Measurements from ENCODE around the gene CLCN4. TPM values are rescaled to one million over a fixed set of nuclear protein-coding genes. Genes with fewer than 3 reads are reported as not detected.

Gene CLCN4
- total and polyA plus RNA-seq, 8 donors: 4.4 to 11.8 (median 5.9) TPM

- Histone ChIP-seq H3K9me3 (no peaks in the 10 kb centered on the region), H3K4me3 (no peak overlapping the region), H3K4me1 (no peaks in the 10 kb centered on the region), H3K27me3 (no peaks in the 10 kb centered on the region), H3K36me3 (no peaks in the 10 kb centered on the region), H3K27ac (no peak overlapping the region)
- intact Hi-C loops (cut with DNase I): no loop called here
- no peak for DNase-seq
- ATAC-seq: no peak
- TF ChIP-seq CTCF (IDR thresholded peaks at IDR 0.05): no peak
Observed at GRCh38 chrX:10213716-10214115, 56.9 kb downstream of the CLCN4 start.

- no peak for TF ChIP-seq CTCF (IDR thresholded peaks at IDR 0.05)
- ATAC-seq (peak; percentile 67), DNase-seq (no peak)
- no peaks in the 10 kb centered on the region for H3K27me3 ChIP-seq
- no peaks in the 10 kb centered on the region for H3K36me3 ChIP-seq
- H3K4me1 ChIP-seq: no peaks in the 10 kb centered on the region
- H3K4me3 ChIP-seq: no peak overlapping the region
- H3K9me3 ChIP-seq: no peaks in the 10 kb centered on the region
- no peak overlapping the region for H3K27ac ChIP-seq
- intact Hi-C loops (cut with DNase I): no loop called here
Observed at GRCh38 chrX:10216208-10216607, 59.4 kb downstream of the CLCN4 start.

- Histone ChIP-seq H3K36me3 (no peaks in the 10 kb centered on the region), H3K9me3 (no peaks in the 10 kb centered on the region), H3K27me3 (no peaks in the 10 kb centered on the region), H3K27ac (no peak overlapping the region), H3K4me1 (no peaks in the 10 kb centered on the region), H3K4me3 (no peak overlapping the region)
- TF ChIP-seq CTCF (IDR thresholded peaks at IDR 0.05): no peak
- intact Hi-C loops (cut with DNase I): no loop called here
- no peak for ATAC-seq
- no peak for DNase-seq
Observed at GRCh38 chrX:10217198-10217597, 60.4 kb downstream of the CLCN4 start.

GRCh38 chrX:10221651-10222050, 64.9 kb downstream of the CLCN4 start:
- no peak overlapping the region for H3K4me3 ChIP-seq
- no peak for ATAC-seq
- no peak for DNase-seq
- H3K36me3 ChIP-seq: no peaks in the 10 kb centered on the region
- H3K27me3 ChIP-seq: no peaks in the 10 kb centered on the region
- H3K4me1 ChIP-seq: no peaks in the 10 kb centered on the region
- intact Hi-C loops (cut with DNase I): no loop called here
- no peak for TF ChIP-seq CTCF (IDR thresholded peaks at IDR 0.05)
- no peaks in the 10 kb centered on the region for H3K9me3 ChIP-seq
- no peak overlapping the region for H3K27ac ChIP-seq

GRCh38 chrX:10223276-10223675, 66.5 kb downstream of the CLCN4 start:
- Histone ChIP-seq H3K4me1 (no peaks in the 10 kb centered on the region), H3K9me3 (no peaks in the 10 kb centered on the region), H3K27me3 (no peaks in the 10 kb centered on the region), H3K36me3 (no peaks in the 10 kb centered on the region), H3K27ac (no peak overlapping the region), H3K4me3 (no peak overlapping the region)
- DNase-seq (no peak), ATAC-seq (no peak)
- no peak for TF ChIP-seq CTCF (IDR thresholded peaks at IDR 0.05)
- intact Hi-C loops (cut with DNase I): no loop called here

All from left lung (tissue), 10 donors.